ENCODE data around the gene ZNF304.

DNA sequence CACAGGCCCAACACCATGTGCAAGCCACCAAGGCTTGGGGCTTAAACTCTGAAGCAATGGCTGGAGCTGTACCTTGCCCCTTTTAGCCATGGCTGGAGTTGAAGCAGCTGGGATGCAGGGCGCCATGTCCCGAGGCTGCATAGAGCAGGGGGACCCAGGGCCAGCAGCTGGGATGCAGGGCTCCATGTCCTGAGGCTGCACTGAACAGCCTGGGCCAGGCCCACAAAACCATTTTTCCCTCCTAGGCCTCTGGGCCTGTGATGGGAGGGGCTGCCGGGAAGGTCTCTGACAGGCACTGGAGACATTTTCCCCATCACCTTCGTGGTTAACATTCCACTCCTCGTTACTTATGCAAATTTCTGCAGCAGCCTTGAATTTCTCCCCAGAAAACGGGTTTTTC, 23.1 kb downstream of the ZNF304 start:
- TF ChIP-seq, protein P1, sequence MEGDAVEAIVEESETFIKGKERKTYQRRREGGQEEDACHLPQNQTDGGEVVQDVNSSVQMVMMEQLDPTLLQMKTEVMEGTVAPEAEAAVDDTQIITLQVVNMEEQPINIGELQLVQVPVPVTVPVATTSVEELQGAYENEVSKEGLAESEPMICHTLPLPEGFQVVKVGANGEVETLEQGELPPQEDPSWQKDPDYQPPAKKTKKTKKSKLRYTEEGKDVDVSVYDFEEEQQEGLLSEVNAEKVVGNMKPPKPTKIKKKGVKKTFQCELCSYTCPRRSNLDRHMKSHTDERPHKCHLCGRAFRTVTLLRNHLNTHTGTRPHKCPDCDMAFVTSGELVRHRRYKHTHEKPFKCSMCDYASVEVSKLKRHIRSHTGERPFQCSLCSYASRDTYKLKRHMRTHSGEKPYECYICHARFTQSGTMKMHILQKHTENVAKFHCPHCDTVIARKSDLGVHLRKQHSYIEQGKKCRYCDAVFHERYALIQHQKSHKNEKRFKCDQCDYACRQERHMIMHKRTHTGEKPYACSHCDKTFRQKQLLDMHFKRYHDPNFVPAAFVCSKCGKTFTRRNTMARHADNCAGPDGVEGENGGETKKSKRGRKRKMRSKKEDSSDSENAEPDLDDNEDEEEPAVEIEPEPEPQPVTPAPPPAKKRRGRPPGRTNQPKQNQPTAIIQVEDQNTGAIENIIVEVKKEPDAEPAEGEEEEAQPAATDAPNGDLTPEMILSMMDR (IDR thresholded peaks at IDR 0.05): no peak
- no peak for TF ChIP-seq EP300 (IDR thresholded peaks at IDR 0.05)

Data from upper lobe of left lung (tissue), 4 donors.